ENCODE measurements around the gene WNT3.

WNT3 gene

GRCh38 chr17:46764000-46764708 is 54.3 kb downstream of the WNT3 start:
- ChIA-PET CTCF (interaction anchor here (0.6 to 1.7 kb wide), 4 partner anchors 10 to 70 kb away, joined by 3 to 4 read pairs (median 3); no protein-coding TSS in a partner anchor), POLR2A (no interaction called here)

More at GRCh38 chr17:46764000-46764708, 54.3 kb downstream of the WNT3 start:
- no peaks in the 10 kb centered on the region for H3K4me1 ChIP-seq (ENCODE audit: control insufficient read depth, insufficient read depth, low read length)
- no peak overlapping the region for H3K4me3 ChIP-seq (ENCODE audit: low read depth, low read length)
- no peak overlapping the region for H3K27ac ChIP-seq (ENCODE audit: extremely low read depth, low read depth, low read length)
- H3K9me3 ChIP-seq (ENCODE audit: control insufficient read depth, insufficient read depth, low read depth, low read length) = no peaks in the 10 kb centered on the region
- peaks cover 7 to 51% of the 10 kb centered on the region in 2 experiments for H3K36me3 ChIP-seq (ENCODE audit: control insufficient read depth in 2 of 2, insufficient read depth in 1 of 2, low read length in 2 of 2)
- no peak for TF ChIP-seq TRIM28 (IDR thresholded peaks at IDR 0.05; ENCODE audit: borderline replicate concordance, low read length)
- TF ChIP-seq, protein P1, sequence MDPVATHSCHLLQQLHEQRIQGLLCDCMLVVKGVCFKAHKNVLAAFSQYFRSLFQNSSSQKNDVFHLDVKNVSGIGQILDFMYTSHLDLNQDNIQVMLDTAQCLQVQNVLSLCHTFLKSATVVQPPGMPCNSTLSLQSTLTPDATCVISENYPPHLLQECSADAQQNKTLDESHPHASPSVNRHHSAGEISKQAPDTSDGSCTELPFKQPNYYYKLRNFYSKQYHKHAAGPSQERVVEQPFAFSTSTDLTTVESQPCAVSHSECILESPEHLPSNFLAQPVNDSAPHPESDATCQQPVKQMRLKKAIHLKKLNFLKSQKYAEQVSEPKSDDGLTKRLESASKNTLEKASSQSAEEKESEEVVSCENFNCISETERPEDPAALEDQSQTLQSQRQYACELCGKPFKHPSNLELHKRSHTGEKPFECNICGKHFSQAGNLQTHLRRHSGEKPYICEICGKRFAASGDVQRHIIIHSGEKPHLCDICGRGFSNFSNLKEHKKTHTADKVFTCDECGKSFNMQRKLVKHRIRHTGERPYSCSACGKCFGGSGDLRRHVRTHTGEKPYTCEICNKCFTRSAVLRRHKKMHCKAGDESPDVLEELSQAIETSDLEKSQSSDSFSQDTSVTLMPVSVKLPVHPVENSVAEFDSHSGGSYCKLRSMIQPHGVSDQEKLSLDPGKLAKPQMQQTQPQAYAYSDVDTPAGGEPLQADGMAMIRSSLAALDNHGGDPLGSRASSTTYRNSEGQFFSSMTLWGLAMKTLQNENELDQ (tag by site-specific recombination; IDR thresholded peaks at IDR 0.05; ENCODE audit: low read depth) = no peak
- TF ChIP-seq KLF7 (tag by site-specific recombination; IDR thresholded peaks at IDR 0.05; ENCODE audit: borderline replicate concordance) = no peak
- TF ChIP-seq REST (tag by site-specific recombination; IDR thresholded peaks at IDR 0.05) = no peak
- no peak for TF ChIP-seq SP3 (tag by site-specific recombination; IDR thresholded peaks at IDR 0.05)
- no peak for TF ChIP-seq ZNF221 (tag by site-specific recombination; IDR thresholded peaks at IDR 0.05; ENCODE audit: borderline replicate concordance)
- TF ChIP-seq ZNF175 (tag by site-specific recombination; IDR thresholded peaks at IDR 0.05) = no peak
- no peak for TF ChIP-seq ZSCAN23 (tag by site-specific recombination; IDR thresholded peaks at IDR 0.05)
- TF ChIP-seq ZFP69B (tag by site-specific recombination; IDR thresholded peaks at IDR 0.05) = no peak
- no peak for TF ChIP-seq ZNF10 (tag by site-specific recombination; IDR thresholded peaks at IDR 0.05)
- no peak for TF ChIP-seq PRDM6 (tag by site-specific recombination; IDR thresholded peaks at IDR 0.05)
- TF ChIP-seq KLF9 (tag by site-specific recombination; IDR thresholded peaks at IDR 0.05; ENCODE audit: low read depth) = no peak
- no peak for TF ChIP-seq ZNF302 (tag by site-specific recombination; IDR thresholded peaks at IDR 0.05; ENCODE audit: low read depth)
- TF ChIP-seq ZNF16 (tag by site-specific recombination; IDR thresholded peaks at IDR 0.05; ENCODE audit: low read depth) = no peak
- no peak for TF ChIP-seq ZNF133 (tag by site-specific recombination; IDR thresholded peaks at IDR 0.05)
- TF ChIP-seq ZNF513 (tag by site-specific recombination; IDR thresholded peaks at IDR 0.05) = no peak
- no peak for TF ChIP-seq GLIS2 (tag by site-specific recombination; IDR thresholded peaks at IDR 0.05)
- TF ChIP-seq, protein P2, sequence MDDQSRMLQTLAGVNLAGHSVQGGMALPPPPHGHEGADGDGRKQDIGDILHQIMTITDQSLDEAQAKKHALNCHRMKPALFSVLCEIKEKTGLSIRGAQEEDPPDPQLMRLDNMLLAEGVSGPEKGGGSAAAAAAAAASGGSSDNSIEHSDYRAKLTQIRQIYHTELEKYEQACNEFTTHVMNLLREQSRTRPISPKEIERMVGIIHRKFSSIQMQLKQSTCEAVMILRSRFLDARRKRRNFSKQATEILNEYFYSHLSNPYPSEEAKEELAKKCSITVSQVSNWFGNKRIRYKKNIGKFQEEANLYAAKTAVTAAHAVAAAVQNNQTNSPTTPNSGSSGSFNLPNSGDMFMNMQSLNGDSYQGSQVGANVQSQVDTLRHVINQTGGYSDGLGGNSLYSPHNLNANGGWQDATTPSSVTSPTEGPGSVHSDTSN (CRISPR knock-in tag; IDR thresholded peaks at IDR 0.05) = no peak
- no peak for TF ChIP-seq ZNF112 (tag by site-specific recombination; IDR thresholded peaks at IDR 0.05)
- TF ChIP-seq ZNF692 (tag by site-specific recombination; IDR thresholded peaks at IDR 0.05) = no peak
